Ishikawa (cell line): ENCODE measurements around the gene MOB3B.

Experiments
- CEBPB ChIP-seq: IDR thresholded peaks from 2 replicates; pipeline ENCODE4 v1.6.1; 2012
- CREB1 ChIP-seq: IDR thresholded peaks from 2 replicates; pipeline ENCODE4 v1.6.1; 2012; ENCODE audit warnings: low read depth
- EGR1 ChIP-seq: IDR thresholded peaks from 2 replicates; pipeline ENCODE4 v1.6.1; 2012
- EP300 ChIP-seq: IDR thresholded peaks from 2 replicates; pipeline ENCODE4 v1.6.1; 2012; ENCODE audit warnings: borderline replicate concordance
- FOXM1 ChIP-seq: IDR thresholded peaks from 2 replicates; pipeline ENCODE4 v1.6.1; 2012; ENCODE audit warnings: low read depth, borderline replicate concordance
- RAD21 ChIP-seq: IDR thresholded peaks from 2 replicates; pipeline ENCODE4 v1.6.1; 2012; ENCODE audit warnings: low read depth
- TAF1 ChIP-seq: IDR thresholded peaks from 2 replicates; pipeline ENCODE4 v1.6.1; 2012; ENCODE audit warnings: low read depth, mild to moderate bottlenecking
- TCF12 ChIP-seq: IDR thresholded peaks from 2 replicates; pipeline ENCODE4 v1.6.1; 2012; ENCODE audit warnings: low read depth
- TEAD4 ChIP-seq: IDR thresholded peaks from 2 replicates; pipeline ENCODE4 v1.6.1; 2012
- YY1 ChIP-seq: IDR thresholded peaks from 2 replicates; pipeline ENCODE4 v1.6.1; 2012; ENCODE audit warnings: low read depth
- TF ChIP-seq, protein P1 (sequence below): IDR thresholded peaks from 2 replicates; pipeline ENCODE4 v1.6.1; 2012; ENCODE audit warnings: low read depth, mild to moderate bottlenecking
- TF ChIP-seq, protein P2 (sequence below): IDR thresholded peaks from 2 replicates; pipeline ENCODE4 v1.6.1; 2012
- TF ChIP-seq, protein P3 (sequence below): IDR thresholded peaks from 2 replicates; pipeline ENCODE4 v1.6.1; 2012

DNA sequence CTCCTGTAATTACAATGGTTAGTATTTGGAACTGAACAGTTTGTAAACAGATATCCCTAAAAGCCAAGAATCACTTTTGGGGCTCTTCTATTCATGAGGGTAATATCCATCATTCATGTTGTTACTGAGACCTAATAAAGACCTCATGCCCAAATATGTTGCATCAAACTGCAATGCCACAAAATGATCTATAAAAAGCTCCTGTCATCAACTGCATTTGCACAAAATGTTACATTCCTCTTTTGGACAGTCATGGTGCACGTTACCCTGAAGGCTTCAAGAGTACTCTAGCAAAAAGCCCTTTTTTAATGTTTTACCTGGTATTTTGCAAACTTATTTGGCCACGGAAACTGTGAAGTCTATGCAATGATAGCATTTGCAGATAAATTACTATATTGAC is 218.4 kb downstream of the MOB3B start:
- TF ChIP-seq EP300 = no peak
- no peak for TF ChIP-seq YY1
- TF ChIP-seq, protein P1, sequence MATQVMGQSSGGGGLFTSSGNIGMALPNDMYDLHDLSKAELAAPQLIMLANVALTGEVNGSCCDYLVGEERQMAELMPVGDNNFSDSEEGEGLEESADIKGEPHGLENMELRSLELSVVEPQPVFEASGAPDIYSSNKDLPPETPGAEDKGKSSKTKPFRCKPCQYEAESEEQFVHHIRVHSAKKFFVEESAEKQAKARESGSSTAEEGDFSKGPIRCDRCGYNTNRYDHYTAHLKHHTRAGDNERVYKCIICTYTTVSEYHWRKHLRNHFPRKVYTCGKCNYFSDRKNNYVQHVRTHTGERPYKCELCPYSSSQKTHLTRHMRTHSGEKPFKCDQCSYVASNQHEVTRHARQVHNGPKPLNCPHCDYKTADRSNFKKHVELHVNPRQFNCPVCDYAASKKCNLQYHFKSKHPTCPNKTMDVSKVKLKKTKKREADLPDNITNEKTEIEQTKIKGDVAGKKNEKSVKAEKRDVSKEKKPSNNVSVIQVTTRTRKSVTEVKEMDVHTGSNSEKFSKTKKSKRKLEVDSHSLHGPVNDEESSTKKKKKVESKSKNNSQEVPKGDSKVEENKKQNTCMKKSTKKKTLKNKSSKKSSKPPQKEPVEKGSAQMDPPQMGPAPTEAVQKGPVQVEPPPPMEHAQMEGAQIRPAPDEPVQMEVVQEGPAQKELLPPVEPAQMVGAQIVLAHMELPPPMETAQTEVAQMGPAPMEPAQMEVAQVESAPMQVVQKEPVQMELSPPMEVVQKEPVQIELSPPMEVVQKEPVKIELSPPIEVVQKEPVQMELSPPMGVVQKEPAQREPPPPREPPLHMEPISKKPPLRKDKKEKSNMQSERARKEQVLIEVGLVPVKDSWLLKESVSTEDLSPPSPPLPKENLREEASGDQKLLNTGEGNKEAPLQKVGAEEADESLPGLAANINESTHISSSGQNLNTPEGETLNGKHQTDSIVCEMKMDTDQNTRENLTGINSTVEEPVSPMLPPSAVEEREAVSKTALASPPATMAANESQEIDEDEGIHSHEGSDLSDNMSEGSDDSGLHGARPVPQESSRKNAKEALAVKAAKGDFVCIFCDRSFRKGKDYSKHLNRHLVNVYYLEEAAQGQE = no peak
- TF ChIP-seq RAD21 = no peak
- no peak for TF ChIP-seq CEBPB
- TF ChIP-seq EGR1 = no peak
- TF ChIP-seq FOXM1 = no peak
- TF ChIP-seq, protein P2, sequence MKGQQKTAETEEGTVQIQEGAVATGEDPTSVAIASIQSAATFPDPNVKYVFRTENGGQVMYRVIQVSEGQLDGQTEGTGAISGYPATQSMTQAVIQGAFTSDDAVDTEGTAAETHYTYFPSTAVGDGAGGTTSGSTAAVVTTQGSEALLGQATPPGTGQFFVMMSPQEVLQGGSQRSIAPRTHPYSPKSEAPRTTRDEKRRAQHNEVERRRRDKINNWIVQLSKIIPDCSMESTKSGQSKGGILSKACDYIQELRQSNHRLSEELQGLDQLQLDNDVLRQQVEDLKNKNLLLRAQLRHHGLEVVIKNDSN = no peak
- TF ChIP-seq, protein P3, sequence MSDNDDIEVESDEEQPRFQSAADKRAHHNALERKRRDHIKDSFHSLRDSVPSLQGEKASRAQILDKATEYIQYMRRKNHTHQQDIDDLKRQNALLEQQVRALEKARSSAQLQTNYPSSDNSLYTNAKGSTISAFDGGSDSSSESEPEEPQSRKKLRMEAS = no peak
- no peak for TF ChIP-seq TAF1
- TF ChIP-seq CREB1 = no peak
- no peak for TF ChIP-seq TEAD4
- no peak for TF ChIP-seq TCF12
